CD4-positive, alpha-beta T cell treated with Interleukin-1 beta for 1 hour (primary cell): ENCODE data around the gene MIDN.
"Not testable (repeated sequence)": the region's sequence is repeated elsewhere in the genome, so short reads cannot be mapped to it uniquely, and the experiment has no call there.

ENCODE experiments used
- DNase-seq, 2 donors: peaks; one replicate each; pipeline ENCODE4 v3.0.0-alpha.2; 2020 to 2022

Gene MIDN

DNA sequence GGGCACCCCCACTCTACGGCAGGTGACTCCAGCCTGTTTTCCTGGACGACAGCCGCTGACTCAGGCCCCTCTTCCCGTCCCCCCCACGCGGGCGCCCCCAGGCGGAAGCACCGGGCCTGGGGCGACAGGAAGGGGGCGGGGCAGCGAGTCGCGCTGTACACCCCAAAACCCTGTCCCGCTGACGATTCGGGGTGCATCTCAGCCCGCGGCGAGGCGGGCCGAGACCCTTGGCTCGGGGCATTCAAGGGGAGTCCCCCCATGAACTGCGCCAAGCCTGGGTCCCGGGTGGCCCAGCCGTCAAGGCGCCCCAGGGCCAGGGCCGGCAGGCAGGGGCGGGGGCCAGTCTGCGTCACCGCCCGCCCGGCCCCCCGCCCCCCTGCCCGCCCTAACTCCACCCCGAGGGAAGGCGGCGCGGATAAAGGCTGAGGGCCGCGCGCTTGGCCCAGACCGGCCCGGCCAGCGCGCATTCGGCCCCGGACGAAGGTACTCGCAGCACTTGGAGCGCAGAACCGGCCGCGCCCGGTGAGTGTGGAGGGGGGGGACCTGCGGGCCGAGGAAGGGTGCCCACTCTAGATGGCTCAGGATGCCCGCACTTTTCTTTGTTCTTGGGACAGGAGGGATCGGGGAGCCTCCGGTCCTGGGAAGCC, at the start of gene MIDN:
Gene MIDN (plus strand): TSS at position 445 of the 647 bp plus-strand sequence. CDS start 1,714 bp downstream, outside the sequence.
- peak; percentile 80 to 81 for DNase-seq

DNA sequence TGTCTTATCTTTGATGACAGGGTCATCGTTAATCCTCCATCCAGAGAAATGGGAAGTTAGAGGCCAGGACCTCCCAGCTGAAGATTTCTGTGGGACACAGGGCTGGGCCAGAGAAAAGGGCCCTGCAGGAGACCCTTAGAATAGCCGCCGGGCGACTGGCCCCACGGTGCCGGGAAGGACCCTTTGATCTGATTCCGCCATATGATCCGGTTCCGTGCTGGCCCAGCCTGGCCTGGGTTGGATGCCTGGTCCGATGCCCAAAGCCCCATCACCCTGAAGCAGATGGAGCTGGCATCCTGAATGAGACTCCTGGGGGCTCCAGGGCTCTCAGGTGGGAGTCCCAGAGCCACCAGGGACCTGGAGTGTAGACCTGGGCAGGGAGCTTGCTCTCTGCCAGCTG, 48.9 kb upstream of the MIDN start:
- DNase-seq: no peak

DNA sequence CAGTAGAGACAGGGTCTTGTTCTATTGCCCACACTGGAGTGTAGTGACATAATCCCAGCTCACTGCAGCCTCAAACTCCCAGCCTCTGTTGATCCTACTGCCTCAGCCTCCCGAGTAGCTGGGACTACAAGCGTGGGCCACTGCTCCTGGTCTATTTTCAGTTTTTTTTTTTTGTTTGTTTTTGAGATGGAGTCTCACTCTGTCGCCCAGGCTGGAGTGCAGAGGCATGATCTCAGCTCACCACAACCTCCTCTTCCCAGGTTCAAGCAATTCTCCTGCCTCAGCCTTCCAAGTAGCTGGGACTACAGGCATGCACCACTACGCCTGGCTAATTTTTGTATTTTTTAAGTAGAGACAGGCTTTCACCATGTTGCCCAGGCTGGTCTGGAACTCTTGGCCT, 47.8 kb upstream of the MIDN start:
- DNase-seq: not testable (repeated sequence)

DNA sequence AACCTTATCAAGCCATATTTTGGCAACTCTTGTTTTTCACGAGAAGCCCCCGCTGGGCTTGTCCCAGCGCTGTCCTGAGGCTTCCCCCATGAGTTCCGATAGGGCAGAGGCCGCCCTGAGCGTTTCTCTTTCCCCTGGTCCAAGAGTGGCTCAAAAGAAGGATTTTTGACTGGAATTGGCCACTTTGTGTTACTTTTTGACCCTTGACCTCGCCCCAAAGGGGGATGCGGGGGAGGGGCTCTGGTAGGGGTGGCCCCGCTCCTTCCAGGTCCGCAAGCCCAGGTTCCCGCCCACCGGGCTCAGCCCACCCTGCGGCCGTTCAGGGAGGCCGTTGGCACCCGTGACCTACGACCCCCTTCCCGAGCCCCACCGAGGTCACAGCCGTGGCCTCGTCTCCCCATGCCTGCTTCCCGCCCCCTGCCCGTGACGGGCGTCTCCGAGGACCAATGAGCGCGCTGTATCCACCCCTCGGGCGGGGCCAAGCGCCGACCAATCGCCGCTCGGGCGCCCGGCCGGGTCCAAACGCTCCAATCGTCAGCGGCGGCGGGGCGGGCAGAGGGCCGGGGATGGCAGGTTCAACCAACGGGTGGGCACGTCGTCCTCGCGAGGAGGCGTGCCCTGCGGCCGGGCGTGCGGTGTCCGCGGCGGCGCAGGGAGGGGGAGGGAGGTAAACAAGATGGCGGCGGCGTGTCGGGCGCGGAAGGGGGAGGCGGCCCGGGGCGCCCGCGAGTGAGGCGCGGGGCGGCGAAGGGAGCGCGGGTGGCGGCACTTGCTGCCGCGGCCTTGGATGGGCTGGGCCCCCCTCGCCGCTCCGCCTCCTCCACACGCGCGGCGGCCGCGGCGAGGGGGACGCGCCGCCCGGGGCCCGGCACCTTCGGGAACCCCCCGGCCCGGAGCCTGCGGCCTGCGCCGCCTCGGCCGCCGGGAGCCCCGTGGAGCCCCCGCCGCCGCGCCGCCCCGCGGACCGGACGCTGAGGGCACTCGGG, 43.0 kb upstream of the MIDN start, which contains the start of gene STK11:
Gene STK11 (plus strand): TSS at position 665 of the 986 bp plus-strand sequence. CDS start 1,136 bp downstream, outside the sequence.
- DNase-seq: peak; percentile 99

DNA sequence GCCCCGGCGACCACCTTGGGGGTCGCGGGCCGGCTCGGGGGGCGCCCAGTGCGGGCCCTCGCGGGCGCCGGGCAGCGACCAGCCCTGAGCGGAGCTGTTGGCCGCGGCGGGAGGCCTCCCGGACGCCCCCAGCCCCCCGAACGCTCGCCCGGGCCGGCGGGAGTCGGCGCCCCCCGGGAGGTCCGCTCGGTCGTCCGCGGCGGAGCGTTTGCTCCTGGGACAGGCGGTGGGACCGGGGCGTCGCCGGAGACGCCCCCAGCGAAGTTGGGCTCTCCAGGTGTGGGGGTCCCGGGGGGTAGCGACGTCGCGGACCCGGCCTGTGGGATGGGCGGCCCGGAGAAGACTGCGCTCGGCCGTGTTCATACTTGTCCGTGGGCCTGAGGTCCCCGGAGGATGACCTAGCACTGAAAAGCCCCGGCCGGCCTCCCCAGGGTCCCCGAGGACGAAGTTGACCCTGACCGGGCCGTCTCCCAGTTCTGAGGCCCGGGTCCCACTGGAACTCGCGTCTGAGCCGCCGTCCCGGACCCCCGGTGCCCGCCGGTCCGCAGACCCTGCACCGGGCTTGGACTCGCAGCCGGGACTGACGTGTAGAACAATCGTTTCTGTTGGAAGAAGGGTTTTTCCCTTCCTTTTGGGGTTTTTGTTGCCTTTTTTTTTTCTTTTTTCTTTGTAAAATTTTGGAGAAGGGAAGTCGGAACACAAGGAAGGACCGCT, 42.1 kb upstream of the MIDN start:
- DNase-seq: no peak

DNA sequence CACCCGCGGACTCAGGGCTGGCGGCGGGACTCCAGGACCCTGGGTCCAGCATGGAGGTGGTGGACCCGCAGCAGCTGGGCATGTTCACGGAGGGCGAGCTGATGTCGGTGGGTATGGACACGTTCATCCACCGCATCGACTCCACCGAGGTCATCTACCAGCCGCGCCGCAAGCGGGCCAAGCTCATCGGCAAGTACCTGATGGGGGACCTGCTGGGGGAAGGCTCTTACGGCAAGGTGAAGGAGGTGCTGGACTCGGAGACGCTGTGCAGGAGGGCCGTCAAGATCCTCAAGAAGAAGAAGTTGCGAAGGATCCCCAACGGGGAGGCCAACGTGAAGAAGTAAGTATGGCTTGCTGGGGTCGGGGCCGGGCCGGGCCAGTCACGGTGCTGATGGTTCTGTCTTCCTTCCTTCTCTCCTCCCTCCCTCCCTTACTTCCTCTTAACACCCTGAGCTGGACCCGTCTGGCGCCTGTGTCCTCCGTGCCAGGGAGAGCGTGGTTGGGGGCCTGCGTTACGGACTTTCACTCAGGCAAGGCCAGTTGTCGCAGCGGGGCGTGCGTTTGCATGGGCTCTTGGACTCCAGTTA, 41.4 kb upstream of the MIDN start:
- DNase-seq: peak; percentile 26 to 49

DNA sequence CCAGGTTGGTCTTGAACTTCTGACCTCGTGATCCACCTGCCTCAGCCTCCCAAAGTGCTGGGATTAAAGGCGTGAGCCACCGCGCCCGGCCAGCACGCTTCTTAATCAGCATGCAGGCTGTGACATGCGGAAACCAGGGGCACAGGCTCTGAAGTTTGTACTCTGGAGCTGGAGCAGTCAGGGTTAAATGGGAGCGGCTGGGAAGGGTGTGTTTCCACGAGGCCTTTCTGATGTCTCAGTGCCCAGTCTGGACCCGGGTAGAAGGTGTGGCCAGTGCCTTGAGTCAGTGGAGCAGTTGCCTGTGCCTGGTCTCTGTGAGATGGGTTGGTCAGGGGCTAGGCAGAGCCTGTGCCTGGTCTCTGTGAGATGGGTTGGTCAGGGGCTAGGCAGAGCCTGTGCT, 39.6 kb upstream of the MIDN start:
- not testable (repeated sequence) for DNase-seq

DNA sequence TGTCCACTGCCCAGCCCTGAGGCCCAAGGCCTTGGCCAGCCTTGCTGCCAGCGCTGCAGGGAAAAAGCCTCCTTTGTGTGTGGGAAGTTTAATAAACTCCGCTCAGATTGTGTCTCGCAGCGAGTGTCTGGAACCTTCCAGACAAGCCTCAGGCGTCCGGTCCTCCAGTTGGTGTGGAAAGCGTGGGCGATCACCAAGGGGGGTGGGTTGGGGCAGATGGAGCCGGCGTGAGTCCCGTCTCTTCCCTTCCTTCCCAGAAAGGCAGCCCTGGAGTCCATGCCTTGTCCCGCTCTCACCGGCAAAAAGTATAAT, 38.2 kb upstream of the MIDN start:
- DNase-seq: no peak

DNA sequence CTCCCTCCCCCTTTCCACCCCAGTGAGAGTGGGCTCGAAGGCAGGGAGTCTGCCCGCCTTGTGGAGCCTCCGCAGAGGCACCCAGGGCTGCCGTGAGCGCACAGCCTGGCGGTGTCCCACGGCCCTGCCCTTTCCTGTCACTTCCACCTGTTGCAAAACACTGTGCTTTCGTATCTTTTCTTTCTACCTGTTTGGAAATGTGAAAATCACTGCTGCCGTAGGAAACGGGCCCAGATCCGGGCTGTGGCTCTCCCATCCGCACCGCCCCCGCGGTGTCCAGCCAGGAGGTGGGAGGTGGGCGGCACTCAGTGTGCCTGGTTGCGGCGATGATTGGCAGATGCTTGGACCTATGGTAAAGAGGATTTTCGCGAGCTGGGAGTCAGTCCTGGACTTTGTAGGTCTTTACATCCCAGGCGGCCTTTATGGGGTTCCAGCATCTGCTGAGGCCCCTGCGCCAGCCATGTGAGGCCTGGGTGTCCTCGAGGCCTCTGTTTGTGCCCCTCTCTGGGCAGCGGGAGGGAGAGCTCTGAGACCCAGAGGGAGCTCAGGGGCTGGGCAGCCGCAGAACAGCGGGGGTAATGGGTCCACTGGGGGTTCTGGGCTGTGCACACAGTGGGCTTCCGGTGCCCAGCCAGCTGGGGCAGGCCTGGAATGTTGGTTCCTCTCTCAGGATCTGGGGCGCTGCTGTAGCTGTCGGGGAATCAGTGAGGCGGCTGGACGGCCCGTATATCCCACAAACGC, 36.7 kb upstream of the MIDN start:
- DNase-seq: no peak

DNA sequence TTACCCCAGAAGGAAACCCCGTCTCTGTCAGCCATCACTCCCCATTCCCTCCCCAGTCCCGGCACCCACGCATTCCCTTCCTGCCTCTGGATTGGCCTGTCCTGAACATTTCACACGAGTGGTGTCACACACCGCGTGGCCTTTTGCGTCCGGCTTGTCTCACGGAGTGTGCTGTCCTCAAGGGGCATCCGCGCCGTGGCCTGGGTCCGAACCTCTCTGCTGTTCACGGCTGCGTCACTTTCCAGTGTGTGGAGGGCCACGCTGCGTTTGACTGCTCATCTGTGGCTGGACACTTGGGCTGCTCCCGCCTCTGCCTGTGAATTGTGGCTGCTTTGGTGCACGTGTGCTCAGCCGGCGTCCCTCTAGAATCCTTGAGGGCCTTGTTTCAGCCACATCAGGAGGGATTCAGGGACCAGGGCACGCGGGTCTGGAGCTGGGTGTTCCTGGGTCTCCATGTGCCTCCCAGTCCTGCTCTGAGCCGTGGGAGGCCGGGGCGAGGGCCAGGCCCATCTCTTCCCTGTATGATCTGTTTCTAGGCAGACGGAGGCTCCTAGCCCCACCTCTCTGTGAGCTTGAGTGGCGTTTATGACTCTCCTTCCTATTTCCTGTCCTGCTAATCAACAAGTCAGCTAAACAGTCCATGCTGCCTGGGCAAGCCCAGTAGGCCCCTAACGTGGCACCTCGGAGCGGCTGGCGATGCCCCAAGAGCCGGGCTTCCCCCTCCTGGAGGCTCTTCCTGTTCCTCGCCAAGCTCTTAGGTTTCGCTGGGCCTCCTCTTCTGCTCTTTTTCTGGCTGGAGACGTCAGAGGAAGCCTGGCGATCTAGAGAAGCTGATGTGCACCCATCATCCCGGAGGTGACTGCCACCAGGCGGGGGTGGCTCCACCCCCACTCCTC, 34.7 kb upstream of the MIDN start:
- peak; percentile 74 to 82 for DNase-seq

DNA sequence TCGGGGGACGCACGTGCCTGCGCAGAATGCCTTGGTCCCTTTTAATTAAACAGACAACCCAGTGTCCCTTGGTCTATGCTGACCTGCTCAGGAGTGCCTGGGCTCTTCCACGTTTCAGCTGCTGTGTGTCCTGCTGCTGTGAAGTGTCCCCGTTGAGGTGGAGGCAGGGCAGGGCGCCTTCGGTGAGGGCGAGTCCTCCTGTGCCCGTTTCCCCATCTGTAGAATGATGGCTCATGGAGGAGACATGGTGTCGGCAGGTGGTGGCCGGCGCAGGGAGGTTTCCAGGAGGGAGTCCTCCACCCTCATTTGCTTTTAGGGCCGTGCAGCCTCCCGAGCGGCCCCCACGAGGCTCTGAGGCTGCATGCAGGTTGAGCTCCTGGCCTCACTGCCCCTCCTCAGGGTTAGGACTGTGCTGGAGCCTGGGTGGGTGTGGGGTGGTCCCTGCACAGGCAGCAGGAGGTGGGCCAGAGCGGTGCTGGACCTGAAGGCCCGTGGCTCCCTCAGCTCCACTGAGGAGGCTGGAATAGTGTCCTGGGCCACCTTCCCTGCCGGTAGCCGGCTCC, 34.0 kb upstream of the MIDN start:
- no peak for DNase-seq

DNA sequence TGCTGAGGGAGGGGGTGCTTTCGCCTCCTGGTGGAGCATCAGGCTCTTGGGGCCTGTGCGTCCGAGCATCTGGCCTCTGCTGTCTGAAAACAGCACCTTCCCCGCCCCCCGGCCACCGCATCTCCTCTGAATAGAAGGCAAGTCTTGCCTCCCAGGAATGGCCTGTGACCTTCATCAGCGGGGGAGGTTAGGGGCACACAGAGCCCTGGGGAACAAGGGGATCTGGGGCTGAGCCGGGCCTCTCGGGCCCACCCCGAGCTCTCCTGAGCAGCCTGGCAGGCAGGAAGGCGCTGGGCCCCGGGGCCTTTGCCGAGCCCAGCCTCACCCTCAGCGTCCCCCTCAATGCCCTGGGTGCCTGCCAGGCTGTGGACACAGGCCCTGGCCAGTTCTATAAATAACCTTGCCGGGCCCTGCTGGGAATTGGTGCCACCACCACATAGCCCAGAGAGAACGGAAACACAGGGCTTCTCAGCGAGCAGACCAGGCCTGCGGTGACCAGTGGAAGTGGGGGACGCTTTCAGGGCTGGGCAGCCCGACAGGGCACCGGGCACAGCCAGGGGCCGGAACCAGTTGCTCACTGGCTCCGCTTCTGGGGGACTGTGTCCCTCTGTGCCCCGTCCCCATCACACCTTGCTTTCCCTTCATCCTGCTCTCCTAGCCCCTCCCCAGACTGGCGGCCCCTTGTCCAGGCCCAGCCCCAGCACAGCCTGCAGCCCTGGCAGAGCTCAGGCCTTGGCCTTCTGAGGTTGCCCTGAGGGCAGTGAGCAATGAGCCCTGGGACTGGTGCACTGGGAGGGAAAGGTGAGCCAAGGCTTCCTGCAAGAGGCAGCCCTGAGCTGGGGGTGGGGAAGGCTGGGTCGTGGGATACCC, 33.3 kb upstream of the MIDN start:
- no peak for DNase-seq

DNA sequence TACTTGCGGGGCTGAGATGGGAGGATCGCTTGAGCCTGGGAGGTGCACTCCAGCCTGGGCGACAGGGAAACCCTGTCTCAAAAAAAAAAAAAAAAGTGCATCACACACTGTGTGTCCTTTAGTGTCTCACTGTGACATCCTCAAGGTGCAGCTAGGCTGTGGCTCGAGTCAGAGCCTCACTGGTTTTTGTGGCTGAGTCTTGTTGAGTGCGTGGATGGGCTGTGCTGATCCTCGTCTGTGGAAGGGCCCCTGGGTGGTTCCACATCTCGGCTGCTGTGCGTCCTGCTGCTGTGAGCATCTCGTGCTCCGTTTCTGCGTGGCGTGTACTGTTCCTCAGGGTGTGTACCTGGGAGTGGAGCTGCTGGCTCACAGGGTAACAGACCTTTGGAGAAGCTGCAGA, 31.6 kb upstream of the MIDN start:
- DNase-seq: no peak

DNA sequence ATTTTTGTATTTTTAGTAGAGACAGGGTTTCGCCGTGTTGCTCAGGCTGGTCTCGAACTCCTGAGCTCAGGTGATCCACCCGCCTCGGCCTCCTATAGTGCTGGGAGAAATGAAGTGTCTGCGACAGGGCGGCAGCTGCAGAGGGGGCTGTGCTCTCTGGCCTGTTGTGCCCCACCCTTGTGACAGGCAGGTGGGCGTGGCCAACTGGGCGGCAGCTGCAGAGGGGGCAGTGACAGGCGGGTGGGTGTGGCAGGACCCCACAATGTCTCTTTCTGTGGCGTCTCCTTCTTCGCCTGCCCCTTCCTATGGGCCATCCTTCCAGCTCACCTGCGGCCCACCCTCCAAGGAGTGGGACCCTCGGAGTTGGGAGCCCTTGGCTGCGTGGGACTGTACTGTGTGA, 31.0 kb upstream of the MIDN start:
- no peak for DNase-seq

DNA sequence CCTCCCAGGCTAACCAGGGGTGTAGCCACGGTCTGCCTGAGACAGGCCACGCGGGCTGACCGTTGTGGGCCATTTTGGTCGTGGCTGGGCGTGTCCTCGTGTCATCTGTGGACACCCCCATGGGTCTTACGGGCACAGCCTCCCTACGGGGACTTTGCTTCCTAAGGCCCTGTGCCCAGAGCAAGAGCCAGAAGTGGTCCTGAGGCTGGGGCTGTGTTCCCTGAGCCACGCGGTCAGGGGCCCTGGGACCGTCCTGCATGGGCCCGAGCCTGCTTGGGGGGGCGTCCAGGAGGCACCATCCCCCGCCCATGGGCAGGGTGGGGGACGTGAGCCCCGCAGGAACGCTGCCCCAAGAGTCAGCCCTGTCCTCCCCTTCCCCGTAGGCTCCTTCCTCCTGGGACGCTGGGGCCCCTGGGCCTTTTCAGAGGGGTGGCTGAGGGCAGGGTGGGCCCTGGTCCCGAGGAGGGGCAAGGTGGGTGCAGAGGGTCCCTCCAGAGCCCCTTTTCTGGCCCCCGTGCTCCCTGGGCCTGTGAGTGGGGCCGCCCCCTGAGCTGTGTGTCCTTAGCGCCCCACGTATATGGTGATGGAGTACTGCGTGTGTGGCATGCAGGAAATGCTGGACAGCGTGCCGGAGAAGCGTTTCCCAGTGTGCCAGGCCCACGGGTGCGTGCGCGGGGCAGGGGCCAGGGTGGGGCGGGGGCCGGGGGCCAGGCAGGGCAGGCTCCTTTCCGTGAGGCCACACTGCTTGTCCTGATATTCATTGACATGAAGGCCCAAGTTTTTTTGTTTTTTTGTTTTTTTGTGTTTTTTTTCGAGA, 29.4 kb upstream of the MIDN start:
- DNase-seq: no peak

DNA sequence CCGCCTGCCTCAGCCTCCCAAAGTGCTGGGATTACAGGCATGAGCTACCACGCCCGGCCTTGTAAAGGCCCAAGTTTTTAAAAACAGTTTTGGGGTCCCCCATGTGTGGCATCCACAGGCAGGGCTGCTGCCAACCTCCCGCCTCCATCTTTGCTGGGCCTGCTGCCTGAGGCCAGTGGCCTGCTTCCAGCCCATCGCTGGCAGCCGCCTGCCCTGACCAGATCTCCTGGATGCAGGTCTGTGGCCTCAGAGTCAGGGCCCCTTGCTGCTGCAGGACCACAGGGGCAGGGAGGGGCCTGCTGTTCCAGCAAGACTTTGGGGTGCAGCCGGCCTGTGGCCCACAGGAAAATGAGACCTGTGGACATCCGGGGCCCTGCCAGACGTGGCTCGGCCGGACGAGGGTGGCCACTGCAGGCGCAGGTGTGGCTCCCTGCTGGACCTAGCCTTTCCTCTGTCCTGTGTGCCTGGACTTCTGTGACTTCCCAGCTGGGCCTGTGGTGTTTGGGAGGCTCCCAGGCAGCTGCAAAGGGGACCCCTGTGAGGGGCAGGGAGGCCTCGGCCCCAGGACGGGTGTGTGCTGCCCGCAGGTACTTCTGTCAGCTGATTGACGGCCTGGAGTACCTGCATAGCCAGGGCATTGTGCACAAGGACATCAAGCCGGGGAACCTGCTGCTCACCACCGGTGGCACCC, 28.5 kb upstream of the MIDN start:
- no peak for DNase-seq

DNA sequence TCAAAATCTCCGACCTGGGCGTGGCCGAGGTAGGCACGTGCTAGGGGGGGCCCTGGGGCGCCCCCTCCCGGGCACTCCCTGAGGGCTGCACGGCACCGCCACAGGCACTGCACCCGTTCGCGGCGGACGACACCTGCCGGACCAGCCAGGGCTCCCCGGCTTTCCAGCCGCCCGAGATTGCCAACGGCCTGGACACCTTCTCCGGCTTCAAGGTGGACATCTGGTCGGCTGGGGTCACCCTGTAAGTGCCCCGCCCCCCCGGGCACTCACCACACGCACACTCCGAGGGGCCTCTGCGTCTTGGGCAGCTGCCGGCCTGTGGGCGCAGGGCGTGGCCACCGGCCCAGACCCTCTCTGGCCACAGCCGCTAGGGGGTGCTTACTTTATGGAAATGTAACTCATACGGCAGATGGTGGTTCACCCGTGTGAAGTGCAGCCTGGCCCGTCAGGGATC, 27.9 kb upstream of the MIDN start:
- DNase-seq: no peak
